Measurements from ENCODE around the gene KRT2. TPM values are rescaled to one million over a fixed set of nuclear protein-coding genes. Genes with fewer than 3 reads are reported as not detected.

The KRT2 gene
- total and polyA plus RNA-seq, 2 donors (not counting 3 experiments of a cell fraction or from before 2014, with no cell fraction given), result not detected

- Histone ChIP-seq H3K4me3 (replicated peaks in 1 of 3; ENCODE audit: insufficient read depth in 1 of 3, low read depth in 1 of 3, low read length in 3 of 3) (no peak overlapping the region), H3K79me2 (ENCODE audit: control insufficient read depth, insufficient read depth, low read length) (no peaks in the 10 kb centered on the region), H3K27me3 (ENCODE audit: control insufficient read depth in 2 of 2, insufficient read depth in 2 of 2, low read length in 2 of 2) (peaks cover 0 to 3% of the 10 kb centered on the region in 2 experiments), H3K9ac (replicated peaks; ENCODE audit: extremely low read depth, insufficient read depth, low read length) (no peak overlapping the region), H3K4me1 (ENCODE audit: control insufficient read depth, extremely low read depth, insufficient read depth, low read length) (no peaks in the 10 kb centered on the region), H3K27ac (ENCODE audit: insufficient read depth, low read depth, low read length) (no peak overlapping the region), H3K4me2 (ENCODE audit: insufficient read depth, low read length) (no peak overlapping the region), H4K20me1 (replicated peaks; ENCODE audit: control insufficient read depth, extremely low read depth, insufficient read depth, low read length) (no peaks in the 10 kb centered on the region), H3K9me3 (replicated peaks; ENCODE audit: control insufficient read depth, insufficient read depth, low read length) (no peaks in the 10 kb centered on the region), H3K36me3 (ENCODE audit: control insufficient read depth in 2 of 2, extremely low read depth in 1 of 2, insufficient read depth in 2 of 2, low read length in 2 of 2) (no peaks in the 10 kb centered on the region), H3K9me1 (replicated peaks; ENCODE audit: control insufficient read depth, extremely low read depth, insufficient read depth, low read length) (no peaks in the 10 kb centered on the region), H2AFZ (ENCODE audit: low read depth, low read length) (no peak overlapping the region)
- FAIRE-seq (no peak), DNase-seq (ENCODE audit: low read depth, low spot score) (no peak)
- no TSS peak for BruUV-seq (replicated peaks)
- CTCF ChIA-PET, result interaction anchor here (0.9 to 2.0 kb wide), 5 partner anchors 12 to 190 kb away, joined by 3 to 5 read pairs (median 3); no protein-coding TSS in a partner anchor
- POLR2A ChIA-PET, result no interaction called here
- intact Hi-C loops (cut with micrococcal nuclease), result no loop called here
- TF ChIP-seq EZH2 (IDR thresholded peaks at IDR 0.05; ENCODE audit: borderline replicate concordance, low read depth, low read length, severe bottlenecking), result no peak
- TF ChIP-seq MAX (IDR thresholded peaks at IDR 0.05; ENCODE audit: insufficient read depth, insufficient read length), result no peak
- no peak for TF ChIP-seq POLR2AphosphoS5 (IDR thresholded peaks at IDR 0.05; ENCODE audit: insufficient read depth, low read depth, low read length)
- dilution Hi-C loops (cut with MboI; ENCODE audit: extremely low pct_ligation_motif_present, low sequenced_read_pairs), result no loop called here
Measured at GRCh38 chr12:52675301-52675701, 23.3 kb upstream of the KRT2 start.

DNA sequence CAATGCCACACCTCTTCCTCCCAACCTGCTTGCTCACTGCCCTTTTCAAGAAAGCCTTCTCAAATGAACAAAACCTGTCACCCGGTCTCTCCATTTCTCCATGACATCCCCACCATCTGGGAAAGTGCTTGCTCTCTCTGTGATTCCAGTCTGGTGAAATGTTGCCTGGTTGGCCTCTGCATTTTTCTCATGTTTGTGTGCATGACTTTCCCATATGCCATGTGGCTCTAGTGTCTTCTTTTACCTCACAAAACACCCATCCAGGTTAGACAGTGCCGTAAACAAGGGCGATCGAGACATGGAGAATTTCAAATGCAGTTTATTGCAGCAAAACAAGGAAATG is 22.4 kb upstream of the KRT2 start:
- H3K79me2 ChIP-seq (ENCODE audit: control insufficient read depth, insufficient read depth, low read length), result no peaks in the 10 kb centered on the region
- no peaks in the 10 kb centered on the region for H4K20me1 ChIP-seq (replicated peaks; ENCODE audit: control insufficient read depth, extremely low read depth, insufficient read depth, low read length)
- no peak for TF ChIP-seq JUN (IDR thresholded peaks at IDR 0.05; ENCODE audit: borderline replicate concordance, insufficient read depth, insufficient read length, low read depth)
- TF ChIP-seq MYC (IDR thresholded peaks at IDR 0.05; ENCODE audit: low read depth, low read length), result no peak
- TF ChIP-seq, protein P1, sequence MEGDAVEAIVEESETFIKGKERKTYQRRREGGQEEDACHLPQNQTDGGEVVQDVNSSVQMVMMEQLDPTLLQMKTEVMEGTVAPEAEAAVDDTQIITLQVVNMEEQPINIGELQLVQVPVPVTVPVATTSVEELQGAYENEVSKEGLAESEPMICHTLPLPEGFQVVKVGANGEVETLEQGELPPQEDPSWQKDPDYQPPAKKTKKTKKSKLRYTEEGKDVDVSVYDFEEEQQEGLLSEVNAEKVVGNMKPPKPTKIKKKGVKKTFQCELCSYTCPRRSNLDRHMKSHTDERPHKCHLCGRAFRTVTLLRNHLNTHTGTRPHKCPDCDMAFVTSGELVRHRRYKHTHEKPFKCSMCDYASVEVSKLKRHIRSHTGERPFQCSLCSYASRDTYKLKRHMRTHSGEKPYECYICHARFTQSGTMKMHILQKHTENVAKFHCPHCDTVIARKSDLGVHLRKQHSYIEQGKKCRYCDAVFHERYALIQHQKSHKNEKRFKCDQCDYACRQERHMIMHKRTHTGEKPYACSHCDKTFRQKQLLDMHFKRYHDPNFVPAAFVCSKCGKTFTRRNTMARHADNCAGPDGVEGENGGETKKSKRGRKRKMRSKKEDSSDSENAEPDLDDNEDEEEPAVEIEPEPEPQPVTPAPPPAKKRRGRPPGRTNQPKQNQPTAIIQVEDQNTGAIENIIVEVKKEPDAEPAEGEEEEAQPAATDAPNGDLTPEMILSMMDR (IDR thresholded peaks at IDR 0.05; ENCODE audit: extremely low read depth in 1 of 2, insufficient read depth in 1 of 2, low read depth in 1 of 2, low read length in 2 of 2), result no peak
- TF ChIP-seq EZH2 (IDR thresholded peaks at IDR 0.05; ENCODE audit: borderline replicate concordance, low read depth, low read length, severe bottlenecking), result no peak
- no peak for TF ChIP-seq FOS (IDR thresholded peaks at IDR 0.05; ENCODE audit: borderline replicate concordance, insufficient read depth, low read length)
- no peak for TF ChIP-seq POLR2AphosphoS5 (IDR thresholded peaks at IDR 0.05; ENCODE audit: insufficient read depth, low read depth, low read length)
- TF ChIP-seq GATA2 (IDR thresholded peaks at IDR 0.05; ENCODE audit: insufficient read depth, insufficient read length, low read depth, low read length), result no peak
- no peak for TF ChIP-seq POLR2A (IDR thresholded peaks at IDR 0.05; ENCODE audit: low read depth, low read length)
- TF ChIP-seq MAX (IDR thresholded peaks at IDR 0.05; ENCODE audit: insufficient read depth, insufficient read length), result no peak
- dilution Hi-C loops (cut with MboI; ENCODE audit: extremely low pct_ligation_motif_present, low sequenced_read_pairs), result no loop called here
- H3K4me3 ChIP-seq (replicated peaks in 1 of 3; ENCODE audit: insufficient read depth in 1 of 3, low read depth in 1 of 3, low read length in 3 of 3), result no peak overlapping the region
- POLR2A ChIA-PET, result no interaction called here
- DNase-seq (ENCODE audit: low read depth, low spot score) (no peak), FAIRE-seq (no peak)
- H3K4me1 ChIP-seq (ENCODE audit: control insufficient read depth, extremely low read depth, insufficient read depth, low read length), result no peaks in the 10 kb centered on the region
- H3K9me3 ChIP-seq (replicated peaks; ENCODE audit: control insufficient read depth, insufficient read depth, low read length), result no peaks in the 10 kb centered on the region
- no peak overlapping the region for H3K4me2 ChIP-seq (ENCODE audit: insufficient read depth, low read length)
- no peaks in the 10 kb centered on the region for H3K9me1 ChIP-seq (replicated peaks; ENCODE audit: control insufficient read depth, extremely low read depth, insufficient read depth, low read length)
- no TSS peak for BruUV-seq (replicated peaks)
- no peak overlapping the region for H2AFZ ChIP-seq (ENCODE audit: low read depth, low read length)
- CTCF ChIA-PET, result interaction anchor here (1.1 to 2.0 kb wide), 4 partner anchors 11 to 191 kb away, joined by 3 to 5 read pairs (median 4); no protein-coding TSS in a partner anchor
- H3K27me3 ChIP-seq (ENCODE audit: control insufficient read depth in 2 of 2, insufficient read depth in 2 of 2, low read length in 2 of 2), result peaks cover 0 to 3% of the 10 kb centered on the region in 2 experiments
- no peak overlapping the region for H3K27ac ChIP-seq (ENCODE audit: insufficient read depth, low read depth, low read length)
- H3K9ac ChIP-seq (replicated peaks; ENCODE audit: extremely low read depth, insufficient read depth, low read length), result no peak overlapping the region
- no peaks in the 10 kb centered on the region for H3K36me3 ChIP-seq (ENCODE audit: control insufficient read depth in 2 of 2, extremely low read depth in 1 of 2, insufficient read depth in 2 of 2, low read length in 2 of 2)
- intact Hi-C loops (cut with micrococcal nuclease), result no loop called here

Measured in endothelial cell of umbilical vein (primary cell).